Measurements from ENCODE around the gene SGSM1.

Gene SGSM1

GRCh38 chr22:24950272-24950902, 144.4 kb downstream of the SGSM1 start:
- DNase-seq (ENCODE audit: low read depth in 2 of 2, low spot score in 1 of 2), result no peak

GRCh38 chr22:24951942-24952836, 146.2 kb downstream of the SGSM1 start, which contains the start of gene KIAA1671:
TSS of gene KIAA1671 (plus strand) at chr22:24952716. CDS start at chr22:25028000, 75,284 bp downstream.
- peak; percentile 53 to 74 for DNase-seq (ENCODE audit: low read depth in 2 of 2, low spot score in 1 of 2)

DNA sequence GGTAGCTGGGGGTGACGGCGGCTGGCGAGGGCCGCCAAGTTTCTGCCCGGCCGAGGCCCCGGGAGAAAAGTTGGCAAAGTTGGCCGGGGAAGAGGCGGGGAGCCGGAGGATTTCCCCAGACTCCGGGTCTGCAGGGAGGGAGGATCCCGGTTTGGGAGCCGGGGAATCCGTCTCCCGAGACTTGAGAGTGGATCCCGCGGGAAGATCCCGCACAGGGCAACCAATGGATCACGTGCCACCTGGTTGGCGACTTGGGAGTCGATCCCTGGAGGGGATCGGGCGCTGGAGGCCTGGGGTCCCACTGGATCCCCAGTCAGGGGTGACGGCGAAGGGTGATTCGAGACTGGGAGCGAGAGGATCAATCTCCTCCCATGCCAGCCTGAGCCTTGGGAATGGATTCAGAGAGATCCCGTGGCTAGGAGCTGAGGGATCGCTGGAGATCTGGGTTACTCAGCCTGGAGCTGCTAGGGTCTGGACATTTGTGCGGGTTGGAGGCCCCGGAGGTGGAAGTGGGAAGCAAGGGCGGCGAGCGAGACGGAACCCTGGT, 146.9 kb downstream of the SGSM1 start:
- no peak for DNase-seq (ENCODE audit: low read depth in 2 of 2, low spot score in 1 of 2)

DNA sequence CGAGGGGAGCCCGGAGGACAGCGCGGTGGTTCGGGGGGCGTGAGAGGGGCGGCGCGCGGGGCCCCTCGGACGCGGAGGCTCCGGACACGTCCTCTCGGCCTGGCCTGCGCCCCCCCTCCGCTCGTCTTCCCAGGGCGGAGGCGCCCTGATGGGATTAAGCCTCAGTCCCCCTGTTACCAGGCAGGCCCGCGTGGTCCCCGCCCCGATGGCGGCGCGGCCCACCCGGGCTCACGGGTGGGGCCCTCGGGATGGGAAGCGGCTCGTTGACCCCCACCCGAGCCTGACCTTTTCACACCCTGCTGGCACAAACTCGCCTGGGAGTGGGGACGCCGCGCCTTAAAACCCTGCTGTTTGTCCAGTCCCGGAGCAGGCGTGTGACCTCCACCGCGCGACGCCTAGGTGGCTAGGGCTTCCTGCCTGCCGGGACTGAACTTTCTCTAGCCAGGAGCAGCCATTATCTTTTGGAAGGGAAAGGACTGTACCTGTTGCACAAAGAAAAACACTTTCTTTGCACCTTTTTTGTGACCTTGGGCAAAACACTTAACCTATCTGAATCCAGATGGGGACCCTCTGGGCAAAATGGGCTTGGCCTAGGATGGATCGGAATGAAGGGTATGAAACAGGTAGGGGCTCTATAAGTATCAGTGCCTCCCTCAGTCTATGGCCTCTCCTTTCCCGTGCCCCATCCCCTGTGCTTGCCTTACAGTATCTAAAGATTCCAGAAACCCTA, 147.5 kb downstream of the SGSM1 start:
- DNase-seq (ENCODE audit: low read depth in 2 of 2, low spot score in 1 of 2), result no peak

DNA sequence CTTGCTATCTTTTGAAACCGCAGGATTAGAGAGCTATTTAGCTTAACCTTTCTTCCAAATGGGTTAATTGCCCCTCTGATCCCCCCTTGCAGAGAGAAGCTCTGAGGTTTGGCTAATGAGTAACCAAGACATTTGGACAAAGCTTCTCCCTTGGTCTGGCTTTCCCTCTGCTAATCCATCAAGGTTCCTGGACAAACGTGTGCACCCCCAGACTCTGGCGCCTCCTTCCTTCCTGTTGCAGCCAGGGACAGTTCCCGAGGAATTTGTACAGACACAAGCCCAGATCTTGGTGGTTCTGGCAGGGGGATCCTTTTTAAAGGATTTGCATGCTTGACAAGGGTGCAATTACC, 148.1 kb downstream of the SGSM1 start:
- no peak for DNase-seq (ENCODE audit: low read depth in 2 of 2, low spot score in 1 of 2)

DNA sequence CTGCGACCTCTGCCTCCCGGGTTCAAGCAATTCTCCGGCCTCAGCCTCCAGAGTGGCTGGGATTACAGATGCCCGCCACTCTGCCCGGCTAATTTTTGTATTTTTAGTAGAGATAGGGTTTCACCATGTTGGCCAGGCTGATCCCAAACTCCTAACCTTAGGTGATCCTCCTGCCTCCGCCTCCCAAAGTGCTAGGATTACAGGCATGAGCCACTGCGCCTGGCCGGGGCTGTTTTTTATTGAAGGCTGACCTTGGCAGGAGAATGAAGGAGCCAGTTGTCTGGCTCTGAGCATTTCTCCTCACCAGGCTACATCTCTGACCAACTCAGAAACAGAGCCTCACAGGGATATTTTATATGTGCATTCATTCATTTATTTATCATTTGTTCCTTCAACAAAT, 148.8 kb downstream of the SGSM1 start:
- DNase-seq (ENCODE audit: low read depth in 2 of 2, low spot score in 1 of 2), result no peak

- DNase-seq (ENCODE audit: low read depth in 2 of 2, low spot score in 1 of 2), result no peak
Observed at GRCh38 chr22:24957043-24957442, 151.0 kb downstream of the SGSM1 start.

GRCh38 chr22:24961217-24961844, 155.3 kb downstream of the SGSM1 start:
- DNase-seq (ENCODE audit: low read depth in 2 of 2, low spot score in 1 of 2), result no peak

DNA sequence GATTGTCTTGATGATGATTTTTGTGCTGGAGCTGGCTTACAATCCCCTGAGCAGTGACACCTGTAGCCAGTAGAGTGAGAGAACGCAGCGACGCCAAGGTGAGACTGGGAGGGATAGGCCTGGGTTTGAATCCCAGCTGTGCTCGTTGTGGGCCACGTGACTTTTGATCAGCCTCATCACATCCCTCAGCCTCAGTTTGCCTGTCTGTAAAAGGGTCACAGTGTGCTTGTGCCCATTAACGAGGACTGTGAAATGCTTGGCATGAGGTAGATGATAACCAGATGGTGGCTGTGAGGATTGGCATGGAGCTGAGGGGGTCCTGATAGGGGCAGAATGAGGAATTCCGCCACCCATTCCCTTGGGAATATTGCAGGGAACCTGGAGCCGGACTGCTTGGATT, 156.1 kb downstream of the SGSM1 start:
- no peak for DNase-seq (ENCODE audit: low read depth in 2 of 2, low spot score in 1 of 2)

GRCh38 chr22:24962835-24963234, 156.8 kb downstream of the SGSM1 start:
- DNase-seq (ENCODE audit: low read depth in 2 of 2, low spot score in 1 of 2), result no peak

- DNase-seq (ENCODE audit: low read depth in 2 of 2, low spot score in 1 of 2), result no peak
Observed at GRCh38 chr22:24964441-24964840, 158.4 kb downstream of the SGSM1 start.

DNA sequence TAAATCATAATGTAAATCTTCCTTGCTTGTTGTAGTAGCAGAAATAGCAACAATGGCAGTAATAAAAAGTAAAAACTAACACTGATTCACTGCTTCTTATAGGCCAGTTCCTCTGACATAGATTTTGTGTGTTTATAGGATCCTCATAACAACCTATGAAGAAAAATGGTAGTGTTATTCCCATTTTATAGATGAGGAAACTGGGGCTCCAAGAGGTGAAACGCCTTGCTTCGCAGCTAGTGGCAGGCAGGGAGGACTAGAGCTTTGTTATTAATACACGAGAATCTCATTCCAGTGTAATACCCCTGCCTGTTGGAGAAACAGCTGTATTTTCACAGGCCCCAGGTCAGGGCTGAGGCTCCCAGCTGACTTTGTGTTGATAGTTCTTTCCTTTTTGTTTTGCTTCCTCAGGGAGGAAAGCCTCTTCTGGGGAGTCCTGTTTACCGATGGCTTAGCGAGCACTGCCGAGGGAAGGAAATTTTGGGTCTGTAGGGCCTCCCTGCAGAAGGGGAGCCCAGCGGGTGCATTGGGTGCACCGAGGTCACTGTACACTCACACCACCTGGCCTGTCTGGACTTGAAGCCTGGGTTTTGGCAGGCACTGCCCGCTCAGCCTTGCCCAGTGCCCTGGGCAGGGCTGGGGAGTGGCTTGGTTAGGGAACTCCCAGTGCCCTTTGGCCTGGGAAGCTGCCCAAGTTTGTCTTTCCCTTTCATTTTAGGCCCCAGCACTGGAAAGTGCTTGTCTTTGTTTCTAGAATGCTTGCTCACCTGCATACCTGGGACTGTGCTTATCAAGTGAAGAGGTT, 160.0 kb downstream of the SGSM1 start:
- DNase-seq (ENCODE audit: low read depth in 2 of 2, low spot score in 1 of 2), result no peak

- DNase-seq (ENCODE audit: low read depth in 2 of 2, low spot score in 1 of 2), result no peak
Observed at GRCh38 chr22:24968066-24968561, 162.1 kb downstream of the SGSM1 start.

DNA sequence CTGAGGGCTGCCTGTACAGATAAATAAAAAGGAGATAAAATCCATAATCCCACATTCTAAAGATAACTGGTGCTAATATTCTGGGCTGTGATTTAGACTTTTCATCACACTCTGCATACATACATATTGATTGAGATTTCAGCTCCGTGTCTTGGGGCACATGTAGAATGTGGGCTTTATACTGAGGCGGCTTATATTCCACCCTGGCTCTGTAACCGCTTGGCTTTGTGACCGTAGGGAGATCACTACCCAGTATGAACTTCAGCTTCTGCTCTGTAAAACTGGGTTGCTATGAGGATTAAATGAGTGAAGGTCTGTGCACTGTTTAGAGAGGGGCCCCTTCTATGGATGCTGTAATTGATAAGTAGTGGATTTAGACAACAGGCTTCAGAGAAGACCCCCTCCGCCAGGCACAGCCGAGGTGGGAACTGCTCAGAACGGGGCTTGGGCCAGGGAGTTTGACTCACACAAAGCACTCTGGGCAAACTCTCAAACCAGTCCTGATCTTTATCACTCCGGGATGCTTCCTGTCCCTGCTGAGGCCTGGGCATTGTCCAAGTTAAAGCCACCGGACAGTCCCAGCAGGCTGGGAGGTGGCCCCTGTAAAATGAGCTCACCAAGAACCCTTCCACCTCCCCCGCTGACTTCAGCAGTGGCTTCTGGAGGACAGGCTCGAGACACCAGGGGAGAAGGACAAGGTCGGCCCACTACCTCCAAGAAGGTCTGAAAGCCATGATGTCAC, 163.7 kb downstream of the SGSM1 start:
- DNase-seq (ENCODE audit: low read depth in 2 of 2, low spot score in 1 of 2), result no peak

DNA sequence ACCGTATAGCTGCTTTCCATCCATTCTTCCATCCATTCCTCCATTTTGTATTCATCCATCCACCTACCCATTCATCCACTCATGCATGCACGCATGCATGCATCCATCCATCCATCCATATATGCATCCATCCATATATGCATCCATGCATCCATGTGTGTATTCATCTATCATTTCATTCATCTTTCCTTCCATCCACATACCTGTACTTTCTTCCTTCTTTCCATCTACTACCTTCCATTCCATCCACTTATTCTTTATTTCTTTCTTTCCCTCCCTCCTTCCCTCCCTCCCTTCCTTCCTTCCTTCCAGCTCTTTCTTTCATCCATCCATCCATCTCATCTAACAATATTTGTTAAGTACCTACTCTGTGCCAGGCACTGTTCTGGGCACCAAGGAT, 166.4 kb downstream of the SGSM1 start:
- DNase-seq (ENCODE audit: low read depth in 2 of 2, low spot score in 1 of 2), result no peak

DNA sequence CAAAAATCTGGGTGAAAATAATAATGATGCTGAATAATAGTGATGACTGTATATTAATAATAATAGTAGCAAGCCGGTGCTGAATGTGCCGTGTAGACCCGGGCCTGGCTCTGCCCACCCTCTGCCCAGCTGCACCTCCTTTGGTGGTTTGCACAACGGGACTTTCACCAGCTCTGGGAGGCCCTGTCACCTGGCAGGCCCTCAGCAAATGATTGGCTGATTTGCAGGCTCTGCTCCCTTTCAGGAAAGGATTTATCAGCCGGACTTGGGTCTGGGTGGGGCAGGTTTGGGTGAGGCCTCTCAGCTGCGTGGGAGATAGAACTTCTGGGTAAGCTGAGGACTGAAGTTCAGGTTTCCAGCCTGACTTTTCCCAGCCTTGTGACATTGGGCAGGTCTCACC, 167.9 kb downstream of the SGSM1 start:
- no peak for DNase-seq (ENCODE audit: low read depth in 2 of 2, low spot score in 1 of 2)

DNA sequence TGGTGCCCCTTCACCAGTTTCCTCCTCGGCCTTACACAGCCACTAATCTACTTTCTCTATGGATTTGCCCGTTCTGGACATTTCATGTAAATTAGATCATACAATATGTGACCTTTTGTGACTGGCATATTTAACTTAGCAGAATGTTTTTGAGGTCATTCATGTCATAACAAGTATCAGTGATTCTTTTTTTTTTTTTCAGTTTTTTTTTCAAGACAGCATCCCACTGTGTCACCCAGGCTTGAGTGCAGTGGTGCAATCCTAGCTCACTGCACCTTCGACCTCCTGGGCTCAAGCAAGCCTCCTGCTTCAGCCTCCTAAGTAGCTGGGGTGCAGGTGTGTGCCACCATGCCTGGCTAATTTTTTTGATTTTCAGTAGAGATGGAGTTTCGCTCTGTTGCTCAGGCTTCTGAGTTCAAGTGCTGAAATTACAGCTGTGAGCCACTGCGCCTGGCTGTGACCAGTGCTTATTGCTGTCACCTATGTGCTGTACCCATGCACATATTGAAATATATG, 169.2 kb downstream of the SGSM1 start:
- no peak for DNase-seq (ENCODE audit: low read depth in 2 of 2, low spot score in 1 of 2)

DNA sequence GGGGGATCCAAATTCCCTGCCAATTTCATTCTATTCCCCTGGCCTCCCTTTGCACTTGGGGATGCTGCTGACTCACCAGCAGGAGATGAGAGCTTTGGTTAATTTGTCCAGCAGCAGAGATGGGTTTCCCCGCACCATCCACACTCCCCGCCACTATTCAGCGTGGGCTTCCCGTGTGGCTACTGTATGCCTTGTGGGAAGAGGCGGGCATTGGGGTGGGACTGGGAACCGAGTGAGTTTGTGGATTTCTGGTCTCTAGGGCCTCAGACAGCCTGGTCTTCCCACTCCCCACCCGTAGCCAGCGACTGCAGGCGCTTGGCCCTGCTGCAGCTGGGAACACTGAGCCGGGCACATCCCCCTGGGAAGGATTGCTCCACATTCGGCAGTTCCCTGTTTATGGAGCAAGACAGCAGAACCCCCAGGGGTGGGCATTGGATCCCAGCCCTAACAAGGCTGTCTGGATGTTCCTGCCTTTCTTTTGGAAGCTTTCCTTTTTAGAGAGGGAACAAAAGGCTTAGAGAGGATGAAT, 169.9 kb downstream of the SGSM1 start:
- DNase-seq (ENCODE audit: low read depth in 2 of 2, low spot score in 1 of 2), result no peak
